Stomach (tissue), 9 donors: ENCODE data around the gene EGFL7. TPM values are rescaled to one million over a fixed set of nuclear protein-coding genes. Genes with fewer than 3 reads are reported as not detected.

Experiments
- DNase-seq, 2 donors: peaks; one replicate each; pipeline versions ENCODE4 v3.0.0 to v3.0.0-alpha.2; 2013 to 2019
- H3K27ac ChIP-seq, 5 donors: fragments of 200-600 bp in 4 of 5; sonication (generic) in 4 of 5; one replicate each; pipeline ENCODE4 v1.5.1; 2013 to 2019; ENCODE audit warnings: mild to moderate bottlenecking in 1 of 5, moderate library complexity in 1 of 5
- H3K27me3 ChIP-seq, 3 donors: fragments of 200-600 bp; sonication (generic); one replicate each; pipeline ENCODE4 v1.5.1; 2017 to 2019; ENCODE audit warnings: mixed run types in 1 of 3
- H3K36me3 ChIP-seq, 4 donors: fragments of 200-600 bp; sonication (generic); 1 replicate in 3 of 4; 2 replicates in 1 of 4; pipeline ENCODE4 v1.5.1; 2016 to 2019
- H3K4me1 ChIP-seq, 4 donors: fragments of 200-600 bp; sonication (generic); one replicate each; pipeline ENCODE4 v1.5.1; 2016 to 2019
- H3K4me3 ChIP-seq, 4 donors: fragments of 200-600 bp; sonication (generic) in 3 of 4; one replicate each; pipeline ENCODE4 v1.5.1; 2016 to 2019; ENCODE audit warnings: mild to moderate bottlenecking in 1 of 4
- H3K9me3 ChIP-seq, 4 donors: fragments of 200-600 bp; sonication (generic); one replicate each; pipeline ENCODE4 v1.5.1; 2016 to 2019
- EP300 ChIP-seq: sonication (generic); formaldehyde crosslinking; IDR thresholded peaks from one replicate; pipeline ENCODE4 v1.6.1; 2017; ENCODE audit warnings: antibody characterized with exemption
- POLR2A ChIP-seq, 4 donors: fragments of 450-650 bp; IDR thresholded peaks; one replicate each; pipeline ENCODE4 v1.6.1; 2016; ENCODE audit warnings: antibody characterized with exemption in 4 of 4, control low read depth in 2 of 4, mild to moderate bottlenecking in 1 of 4, moderate library complexity in 1 of 4
- POLR2AphosphoS5 ChIP-seq, 3 donors: sonication (generic); formaldehyde crosslinking; IDR thresholded peaks; one replicate each; pipeline ENCODE4 v1.6.1; 2016; ENCODE audit warnings: antibody characterized with exemption in 3 of 3
- WGBS, 5 donors: extraction: QIAGEN DNeasy Blood & Tissue Kit in 3 of 5; methylation state at CpG; one replicate each; pipeline versions ENCODE4 v1.1.5 to v1.1.7; 2013 to 2018; 5-methylcytosine and 5-hydroxymethylcytosine counted together
- intact Hi-C: fragments of 100-400 bp; cut with DNase I; formaldehyde crosslinking; loops from one replicate; pipeline ENCODE4 v1.15.1; 2023; ENCODE audit warnings: low total_unique reads
- polyA plus RNA-seq, 3 donors: library from polyadenylated mRNA; stranded (reverse); fragments of 200-250 nt; gene quantifications; one replicate each; pipeline ENCODE4 v1.2.3, GENCODE V29; 2013
- total RNA-seq, 5 donors: library from RNA; depleted of rRNA; stranded (reverse); fragments of >200 nt; gene quantifications; one replicate each; pipeline versions ENCODE4 v1.1.0 to v1.2.3, GENCODE V29; 2014 to 2016
- TF ChIP-seq, protein P1 (sequence below), 7 experiments: fragments of 450-650 bp in 4 of 7; fragments of 200-600 bp in 3 of 7; sonication (generic) in 3 of 7; IDR thresholded peaks; one replicate each; pipeline ENCODE4 v1.5.1; 2016 to 2019; ENCODE audit warnings: antibody characterized with exemption in 7 of 7, control low read depth in 2 of 7, mild to moderate bottlenecking in 1 of 7
- donor health status: healthy with polysubstance abuse.
- donor health status: Bipolar disorder and iron deficiency.
- donor health status: healthy.

Gene EGFL7
- total and polyA plus RNA-seq, 8 donors = 20.9 to 1,085 (median 52.2) TPM

DNA sequence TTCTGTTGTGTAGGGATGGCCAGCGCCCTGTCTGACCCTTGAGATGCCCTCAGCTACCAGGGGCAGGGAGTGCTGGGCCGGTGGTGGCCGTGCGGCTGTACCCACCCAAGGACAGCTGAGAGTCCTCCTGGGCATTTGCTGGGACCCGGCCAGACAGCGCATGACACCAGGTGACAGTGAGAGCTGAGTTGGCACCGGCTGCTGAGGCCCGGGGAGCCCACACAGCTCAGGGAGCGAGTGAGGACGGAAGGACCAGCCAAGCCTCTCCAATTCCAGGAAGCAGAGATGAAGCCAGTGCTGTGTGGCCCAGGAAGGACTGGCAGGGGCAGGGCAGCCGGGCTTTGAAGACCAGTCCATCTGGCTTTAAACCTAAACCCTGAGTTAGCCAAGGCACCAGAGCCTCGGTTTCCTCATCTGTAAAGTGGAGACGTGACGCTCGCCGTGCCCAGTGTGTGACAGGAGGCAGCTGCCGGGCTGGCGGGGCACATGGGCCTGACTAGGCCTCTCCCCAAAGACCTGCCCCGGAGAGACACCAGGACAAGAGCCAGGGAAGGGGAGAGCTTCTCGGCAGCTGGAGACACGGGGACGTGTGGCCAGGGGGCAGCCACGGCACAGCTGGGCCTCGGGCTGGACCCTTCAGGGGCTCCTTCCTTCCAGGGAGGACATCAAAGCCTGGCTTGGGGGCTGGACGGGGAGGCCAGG lies 27.5 kb downstream of the EGFL7 start:
- no peaks in the 10 kb centered on the region for H3K27me3 ChIP-seq
- H3K36me3 ChIP-seq = no peaks in the 10 kb centered on the region
- DNase-seq = no peak
- WGBS, 5 donors = 65 to 77% (median 65%) methylated on average over 10 to 25 of the region's 25 CpGs
- intact Hi-C loops = no loop called here
- H3K27ac ChIP-seq = peak overlapping the region; percentile 49 to 95 (median 67)
- no peaks in the 10 kb centered on the region for H3K9me3 ChIP-seq
- H3K4me3 ChIP-seq = no peak overlapping the region
- no peak for TF ChIP-seq POLR2A (IDR thresholded peaks at IDR 0.05)
- no peak for TF ChIP-seq EP300
- no peak for TF ChIP-seq POLR2AphosphoS5 (IDR thresholded peaks at IDR 0.05)
- TF ChIP-seq, protein P1, sequence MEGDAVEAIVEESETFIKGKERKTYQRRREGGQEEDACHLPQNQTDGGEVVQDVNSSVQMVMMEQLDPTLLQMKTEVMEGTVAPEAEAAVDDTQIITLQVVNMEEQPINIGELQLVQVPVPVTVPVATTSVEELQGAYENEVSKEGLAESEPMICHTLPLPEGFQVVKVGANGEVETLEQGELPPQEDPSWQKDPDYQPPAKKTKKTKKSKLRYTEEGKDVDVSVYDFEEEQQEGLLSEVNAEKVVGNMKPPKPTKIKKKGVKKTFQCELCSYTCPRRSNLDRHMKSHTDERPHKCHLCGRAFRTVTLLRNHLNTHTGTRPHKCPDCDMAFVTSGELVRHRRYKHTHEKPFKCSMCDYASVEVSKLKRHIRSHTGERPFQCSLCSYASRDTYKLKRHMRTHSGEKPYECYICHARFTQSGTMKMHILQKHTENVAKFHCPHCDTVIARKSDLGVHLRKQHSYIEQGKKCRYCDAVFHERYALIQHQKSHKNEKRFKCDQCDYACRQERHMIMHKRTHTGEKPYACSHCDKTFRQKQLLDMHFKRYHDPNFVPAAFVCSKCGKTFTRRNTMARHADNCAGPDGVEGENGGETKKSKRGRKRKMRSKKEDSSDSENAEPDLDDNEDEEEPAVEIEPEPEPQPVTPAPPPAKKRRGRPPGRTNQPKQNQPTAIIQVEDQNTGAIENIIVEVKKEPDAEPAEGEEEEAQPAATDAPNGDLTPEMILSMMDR (IDR thresholded peaks at IDR 0.05) = no peak
- peaks cover 55 to 90% (median 86%) of the 10 kb centered on the region in 4 donors for H3K4me1 ChIP-seq

DNA sequence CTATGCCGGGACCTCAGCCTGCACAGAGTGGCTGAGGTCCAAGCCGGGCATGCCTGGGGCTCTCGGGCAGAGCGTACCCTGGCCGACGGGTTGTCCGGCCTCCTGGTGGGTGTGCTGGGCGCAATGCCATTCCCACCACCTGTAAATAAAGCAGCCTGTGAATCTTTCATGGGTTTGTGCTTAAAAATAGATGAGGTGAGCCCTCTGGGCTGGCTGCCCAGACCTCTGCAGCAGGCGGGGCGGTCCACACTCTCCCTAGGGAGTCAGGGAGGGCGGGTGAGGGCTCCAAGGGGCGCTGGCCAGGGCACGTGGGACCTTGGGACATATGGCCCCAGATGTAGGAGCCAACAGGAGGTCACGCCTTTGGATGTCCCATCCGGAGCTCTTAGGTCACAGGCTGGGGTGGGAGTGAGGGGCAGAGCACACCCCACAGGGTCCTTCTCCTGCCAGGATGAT lies 28.1 kb downstream of the EGFL7 start:
- DNase-seq = peak in 1 of 2 donors; percentile 78
- Histone ChIP-seq H3K4me1 (peaks cover 54 to 90% (median 86%) of the 10 kb centered on the region in 4 donors), H3K4me3 (no peak overlapping the region), H3K9me3 (no peaks in the 10 kb centered on the region), H3K27ac (peak overlapping the region; percentile 49 to 95 (median 67)), H3K36me3 (no peaks in the 10 kb centered on the region), H3K27me3 (no peaks in the 10 kb centered on the region)
- TF ChIP-seq, protein P1 (IDR thresholded peaks at IDR 0.05) = no peak
- no peak for TF ChIP-seq EP300
- TF ChIP-seq POLR2AphosphoS5 (IDR thresholded peaks at IDR 0.05) = no peak
- TF ChIP-seq POLR2A (IDR thresholded peaks at IDR 0.05) = no peak
- intact Hi-C loops = no loop called here
- 36 to 61% (median 51%) methylated on average over 13 to 15 of the region's 15 CpGs for WGBS, 5 donors

DNA sequence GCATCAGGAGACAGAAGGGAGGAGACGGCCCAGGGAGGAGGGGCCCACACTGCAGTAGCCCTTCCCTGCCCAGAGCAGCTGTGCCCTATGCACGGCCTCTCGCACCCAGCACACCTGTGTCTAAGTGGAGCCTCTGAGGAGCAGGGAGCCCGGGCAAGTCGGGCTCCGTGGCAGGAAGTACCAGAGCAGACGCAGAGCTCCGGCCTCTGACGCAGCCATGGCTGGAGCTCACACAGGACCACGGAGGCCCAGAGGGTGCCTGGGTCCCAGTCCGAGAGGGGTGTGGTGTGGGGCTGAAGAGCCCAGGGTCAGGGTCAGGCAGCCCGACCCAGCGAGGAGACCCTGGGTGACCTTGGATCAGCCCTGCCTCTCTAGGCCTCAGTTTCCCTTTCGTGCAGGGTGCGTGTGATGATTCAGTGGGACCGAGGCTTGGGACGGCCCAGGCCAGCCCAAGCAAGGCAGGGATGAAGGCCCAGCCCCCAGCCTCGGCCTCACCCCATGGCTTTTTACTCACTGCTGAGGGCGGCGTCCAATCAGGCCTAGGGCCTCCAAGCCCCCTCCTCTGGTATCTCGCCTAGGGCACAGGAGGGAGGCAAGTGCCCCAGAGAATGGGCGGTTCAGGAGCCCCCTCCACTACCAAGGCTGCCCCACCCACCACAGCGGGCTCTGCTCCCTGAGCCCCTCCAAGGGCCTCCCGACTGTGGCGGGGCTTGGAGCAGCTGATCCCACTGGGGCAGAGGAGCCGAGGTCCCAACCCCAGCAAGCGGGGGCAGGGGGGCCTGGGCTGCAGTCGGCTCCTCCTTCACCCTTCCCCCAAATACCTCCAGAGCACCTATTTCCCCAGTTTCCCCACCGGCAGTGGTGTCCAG lies 28.8 kb downstream of the EGFL7 start:
- Histone ChIP-seq H3K27me3 (no peaks in the 10 kb centered on the region), H3K27ac (peak overlapping the region in 3 of 5 donors; percentile 1 to 90 (median 67)), H3K9me3 (no peaks in the 10 kb centered on the region), H3K4me1 (peaks cover 54 to 90% (median 86%) of the 10 kb centered on the region in 4 donors), H3K4me3 (no peak overlapping the region), H3K36me3 (no peaks in the 10 kb centered on the region)
- intact Hi-C loops = no loop called here
- DNase-seq = no peak
- WGBS, 5 donors = 75 to 92% (median 87%) methylated on average over 5 to 29 of the region's 29 CpGs
- TF ChIP-seq POLR2AphosphoS5 (IDR thresholded peaks at IDR 0.05) (no peak), EP300 (no peak), POLR2A (IDR thresholded peaks at IDR 0.05) (no peak)
- TF ChIP-seq, protein P1 (IDR thresholded peaks at IDR 0.05) = no peak
